GM12878 (cell line): ENCODE results near the gene CPHXL. TPM values are rescaled to one million over a fixed set of nuclear protein-coding genes. Genes with fewer than 3 reads are reported as not detected.

ENCODE experiments used
- polyA plus RNA-seq, 11 experiments: library from polyadenylated mRNA; depleted of rRNA in 4 of 11; unstranded in 6 of 11; stranded (reverse) in 5 of 11; fragments of >200 nt; fragmentation: Nextera tagmentation in 4 of 11; fragmentation: Illumina TruSeq in 1 of 11; extraction: Ambion mirVana in 4 of 11; extraction: Trizol in 1 of 11; gene quantifications; 1 replicate in 1 of 11; 2 replicates in 10 of 11; pipeline versions ENCODE4 v1.2.1 to v1.2.3, GENCODE V29; 2011 to 2016; ENCODE audit warnings: inconsistent platforms in 2 of 11, missing spikeins in 2 of 11, low read depth in 1 of 11
- small RNA-seq: library from RNA; depleted of rRNA; stranded (forward); fragments of <200 nt; gene quantifications from one replicate; pipeline ENCODE3, GENCODE V24; 2014
- total RNA-seq, 4 experiments: library from RNA; depleted of rRNA in 3 of 4; stranded (reverse); fragments of >200 nt in 3 of 4; fragmentation: Illumina TruSeq in 1 of 4; extraction: Trizol in 1 of 4; gene quantifications; 2 replicates each; pipeline versions ENCODE4 v1.2.1 to v1.2.3, GENCODE V29; 2013 to 2021

CPHXL gene
- total and polyA plus RNA-seq, 10 of the 15 experiments (the other 5 are each of a cell fraction or from before 2014, with no cell fraction given) = 0.13 TPM; not detected in 9

Small RNA genes within 50 kb of the gene (small RNA-seq; reads per million reads assigned to genes)
- not detected for gene RN7SL520P

Other genes with a start within 250 kb of the CPHXL start
Only the 7 nearest of the 9 such genes appear.
- gene TMEM231, start 170.2 kb downstream of the CPHXL start, total RNA-seq (2014; rRNA removed) = 5.9 and 7.4 TPM in 2 replicates
- gene TMEM231, start 170.2 kb downstream of the CPHXL start, total RNA-seq (2014; rRNA removed; fragmentation: Illumina TruSeq; extraction: Trizol) = 4.3 TPM in 2 replicates
- 5.6 and 5.9 TPM in 2 replicates for gene TMEM231, start 170.2 kb downstream of the CPHXL start, total RNA-seq (2021)
- 4.4 and 5.4 TPM in 2 replicates for gene TMEM231, start 170.2 kb downstream of the CPHXL start, polyA plus RNA-seq (2011; rRNA removed)
- gene TMEM231, start 170.2 kb downstream of the CPHXL start, polyA plus RNA-seq (2014; fragmentation: Illumina TruSeq; extraction: Trizol) = 5.3 and 6.9 TPM in 2 replicates
- 1 to 10 TPM; 1.2 TPM for gene TMEM231, start 170.2 kb downstream of the CPHXL start, polyA plus RNA-seq (2014; fragmentation: Nextera tagmentation; extraction: Ambion mirVana)
- 5.2 and 9.1 TPM in 2 replicates for gene TMEM231, start 170.2 kb downstream of the CPHXL start, polyA plus RNA-seq (2014; rRNA removed)
- 1 to 10 TPM; 6.4 to 6.5 TPM for gene TMEM231, start 170.2 kb downstream of the CPHXL start, polyA plus RNA-seq (2016; fragmentation: Nextera tagmentation; extraction: Ambion mirVana)
- 61.9 and 69.8 TPM in 2 replicates for gene GABARAPL2, start 160.1 kb downstream of the CPHXL start, total RNA-seq (2014; rRNA removed)
- gene GABARAPL2, start 160.1 kb downstream of the CPHXL start, total RNA-seq (2014; rRNA removed; fragmentation: Illumina TruSeq; extraction: Trizol) = 69.9 and 70.7 TPM in 2 replicates
- gene GABARAPL2, start 160.1 kb downstream of the CPHXL start, total RNA-seq (2021) = 102 and 106 TPM in 2 replicates
- gene GABARAPL2, start 160.1 kb downstream of the CPHXL start, polyA plus RNA-seq (2011; rRNA removed) = 119 and 151 TPM in 2 replicates
- 108 and 137 TPM in 2 replicates for gene GABARAPL2, start 160.1 kb downstream of the CPHXL start, polyA plus RNA-seq (2014; fragmentation: Illumina TruSeq; extraction: Trizol)
- gene GABARAPL2, start 160.1 kb downstream of the CPHXL start, polyA plus RNA-seq (2014; fragmentation: Nextera tagmentation; extraction: Ambion mirVana) = 100 to 1,000 TPM; 358 to 359 TPM
- gene GABARAPL2, start 160.1 kb downstream of the CPHXL start, polyA plus RNA-seq (2014; rRNA removed) = 122 and 137 TPM in 2 replicates
- gene GABARAPL2, start 160.1 kb downstream of the CPHXL start, polyA plus RNA-seq (2016; fragmentation: Nextera tagmentation; extraction: Ambion mirVana) = 100 to 1,000 TPM; 260 to 266 TPM
- gene ADAT1, start 103.2 kb downstream of the CPHXL start, total RNA-seq (2014; rRNA removed) = 61.7 and 72.9 TPM in 2 replicates
- gene ADAT1, start 103.2 kb downstream of the CPHXL start, total RNA-seq (2014; rRNA removed; fragmentation: Illumina TruSeq; extraction: Trizol) = 66.3 and 70.3 TPM in 2 replicates
- 70.0 and 72.3 TPM in 2 replicates for gene ADAT1, start 103.2 kb downstream of the CPHXL start, total RNA-seq (2021)
- 28.2 and 34.8 TPM in 2 replicates for gene ADAT1, start 103.2 kb downstream of the CPHXL start, polyA plus RNA-seq (2011; rRNA removed)
- gene ADAT1, start 103.2 kb downstream of the CPHXL start, polyA plus RNA-seq (2014; fragmentation: Illumina TruSeq; extraction: Trizol) = 77.4 and 86.7 TPM in 2 replicates
- 10 to 100 TPM; 26.2 to 29.5 TPM for gene ADAT1, start 103.2 kb downstream of the CPHXL start, polyA plus RNA-seq (2014; fragmentation: Nextera tagmentation; extraction: Ambion mirVana)
- 39.5 and 49.9 TPM in 2 replicates for gene ADAT1, start 103.2 kb downstream of the CPHXL start, polyA plus RNA-seq (2014; rRNA removed)
- gene ADAT1, start 103.2 kb downstream of the CPHXL start, polyA plus RNA-seq (2016; fragmentation: Nextera tagmentation; extraction: Ambion mirVana) = 10 to 100 TPM; 43.9 to 65.2 TPM
- gene KARS1, start 78.8 kb downstream of the CPHXL start, total RNA-seq (2014; rRNA removed) = 216 and 234 TPM in 2 replicates
- gene KARS1, start 78.8 kb downstream of the CPHXL start, total RNA-seq (2014; rRNA removed; fragmentation: Illumina TruSeq; extraction: Trizol) = 235 and 238 TPM in 2 replicates
- gene KARS1, start 78.8 kb downstream of the CPHXL start, total RNA-seq (2021) = 194 and 195 TPM in 2 replicates
- gene KARS1, start 78.8 kb downstream of the CPHXL start, polyA plus RNA-seq (2011; rRNA removed) = 187 and 198 TPM in 2 replicates
- gene KARS1, start 78.8 kb downstream of the CPHXL start, polyA plus RNA-seq (2014; fragmentation: Illumina TruSeq; extraction: Trizol) = 280 and 301 TPM in 2 replicates
- gene KARS1, start 78.8 kb downstream of the CPHXL start, polyA plus RNA-seq (2014; fragmentation: Nextera tagmentation; extraction: Ambion mirVana) = 100 to 1,000 TPM; 187 to 207 TPM
- gene KARS1, start 78.8 kb downstream of the CPHXL start, polyA plus RNA-seq (2014; rRNA removed) = 184 and 201 TPM in 2 replicates
- 100 to 1,000 TPM; 304 to 312 TPM for gene KARS1, start 78.8 kb downstream of the CPHXL start, polyA plus RNA-seq (2016; fragmentation: Nextera tagmentation; extraction: Ambion mirVana)
- 50.2 and 57.8 TPM in 2 replicates for gene TERF2IP, start 78.7 kb downstream of the CPHXL start, total RNA-seq (2014; rRNA removed)
- gene TERF2IP, start 78.7 kb downstream of the CPHXL start, total RNA-seq (2014; rRNA removed; fragmentation: Illumina TruSeq; extraction: Trizol) = 60.1 and 62.4 TPM in 2 replicates
- 56.5 and 57.4 TPM in 2 replicates for gene TERF2IP, start 78.7 kb downstream of the CPHXL start, total RNA-seq (2021)
- gene TERF2IP, start 78.7 kb downstream of the CPHXL start, polyA plus RNA-seq (2011; rRNA removed) = 50.5 and 73.9 TPM in 2 replicates
- 77.9 and 103 TPM in 2 replicates for gene TERF2IP, start 78.7 kb downstream of the CPHXL start, polyA plus RNA-seq (2014; fragmentation: Illumina TruSeq; extraction: Trizol)
- 10 to 100 TPM; 19.6 to 40.6 TPM for gene TERF2IP, start 78.7 kb downstream of the CPHXL start, polyA plus RNA-seq (2014; fragmentation: Nextera tagmentation; extraction: Ambion mirVana)
- gene TERF2IP, start 78.7 kb downstream of the CPHXL start, polyA plus RNA-seq (2014; rRNA removed) = 51.8 and 52.3 TPM in 2 replicates
- gene TERF2IP, start 78.7 kb downstream of the CPHXL start, polyA plus RNA-seq (2016; fragmentation: Nextera tagmentation; extraction: Ambion mirVana) = 10 to 100 TPM; 86.4 to 93.1 TPM
- not detected in 2 replicates for gene CPHXL2, start 49.5 kb downstream of the CPHXL start, total RNA-seq (2014; rRNA removed)
- not detected in 2 replicates for gene CPHXL2, start 49.5 kb downstream of the CPHXL start, total RNA-seq (2014; rRNA removed; fragmentation: Illumina TruSeq; extraction: Trizol)
- not detected in 2 replicates for gene CPHXL2, start 49.5 kb downstream of the CPHXL start, total RNA-seq (2021)
- not detected in 2 replicates for gene CPHXL2, start 49.5 kb downstream of the CPHXL start, polyA plus RNA-seq (2011; rRNA removed)
- gene CPHXL2, start 49.5 kb downstream of the CPHXL start, polyA plus RNA-seq (2014; fragmentation: Illumina TruSeq; extraction: Trizol) = not detected in 2 replicates
- gene CPHXL2, start 49.5 kb downstream of the CPHXL start, polyA plus RNA-seq (2014; fragmentation: Nextera tagmentation; extraction: Ambion mirVana) = not detected
- not detected in 2 replicates for gene CPHXL2, start 49.5 kb downstream of the CPHXL start, polyA plus RNA-seq (2014; rRNA removed)
- gene CPHXL2, start 49.5 kb downstream of the CPHXL start, polyA plus RNA-seq (2016; fragmentation: Nextera tagmentation; extraction: Ambion mirVana) = not detected
- gene DUXB, start 25.0 kb downstream of the CPHXL start, total RNA-seq (2014; rRNA removed) = not detected in 2 replicates
- not detected in 2 replicates for gene DUXB, start 25.0 kb downstream of the CPHXL start, total RNA-seq (2014; rRNA removed; fragmentation: Illumina TruSeq; extraction: Trizol)
- gene DUXB, start 25.0 kb downstream of the CPHXL start, total RNA-seq (2021) = not detected in 2 replicates
- 0.05 TPM in 1 of 2 replicates, not detected in the other for gene DUXB, start 25.0 kb downstream of the CPHXL start, polyA plus RNA-seq (2011; rRNA removed)
- gene DUXB, start 25.0 kb downstream of the CPHXL start, polyA plus RNA-seq (2014; fragmentation: Illumina TruSeq; extraction: Trizol) = not detected in 2 replicates
- gene DUXB, start 25.0 kb downstream of the CPHXL start, polyA plus RNA-seq (2014; fragmentation: Nextera tagmentation; extraction: Ambion mirVana) = not detected
- gene DUXB, start 25.0 kb downstream of the CPHXL start, polyA plus RNA-seq (2014; rRNA removed) = not detected in 2 replicates
- not detected for gene DUXB, start 25.0 kb downstream of the CPHXL start, polyA plus RNA-seq (2016; fragmentation: Nextera tagmentation; extraction: Ambion mirVana)